Right ventricle myocardium inferior (tissue), 1 donor: ENCODE measurements around the gene TGM4. TPM values are rescaled to one million over a fixed set of nuclear protein-coding genes. Genes with fewer than 3 reads are reported as not detected.

Source experiments
- ATAC-seq: fragments of 200-7000 bp; cut with Tn5 transposase; one replicate; pipeline ENCODE4 v1.9.1; 2020; ENCODE audit warnings: mild to moderate bottlenecking, moderate library complexity
- DNase-seq: peaks from one replicate; pipeline ENCODE4 v3.0.0; 2021; ENCODE audit errors: missing footprints
- intact Hi-C: fragments of 100-400 bp; cut with DNase I; formaldehyde crosslinking; loops from one replicate; pipeline ENCODE4 v1.11.0; 2022
- total RNA-seq: library from RNA; stranded (reverse); fragmentation: NEBNext Ultra II Directional; extraction: Animal tissue kit (Norgen Biotek cat#: 25700); gene quantifications from one replicate; pipeline ENCODE4 v1.2.1, GENCODE V29; 2021
- donor health status: DM: no; HTN: yes; CAD: no; lungs with severe emphysema.

The TGM4 gene
- total RNA-seq, 1 donor from 2014 or later, result not detected

GRCh38 chr3:44905446-44906157, 31.2 kb downstream of the TGM4 start:
- DNase-seq, result no peak
- no peak for ATAC-seq
- intact Hi-C loops, result no loop called here

GRCh38 chr3:44906997-44907396, 32.6 kb downstream of the TGM4 start:
- ATAC-seq, result no peak
- intact Hi-C loops, result no loop called here
- no peak for DNase-seq

- DNase-seq (no peak), ATAC-seq (no peak)
- intact Hi-C loops, result no loop called here
Measured at GRCh38 chr3:44907612-44908011, 33.2 kb downstream of the TGM4 start.

- DNase-seq (no peak), ATAC-seq (no peak)
- intact Hi-C loops, result no loop called here
Measured at GRCh38 chr3:44909063-44909462, 34.7 kb downstream of the TGM4 start.

GRCh38 chr3:44910693-44911092, 36.3 kb downstream of the TGM4 start:
- DNase-seq (no peak), ATAC-seq (no peak)
- intact Hi-C loops, result loop anchor here (5.0 kb wide), 1 partner anchor 588 kb away; no protein-coding TSS in a partner anchor

GRCh38 chr3:44913868-44914468, 39.6 kb downstream of the TGM4 start:
- DNase-seq (peak; percentile 78), ATAC-seq (peak; percentile 61)
- intact Hi-C loops, result loop anchor here (1.0 to 5.0 kb wide), 2 partner anchors 382 to 592 kb away; no protein-coding TSS in a partner anchor

GRCh38 chr3:44914936-44915335, 40.5 kb downstream of the TGM4 start:
- no peak for DNase-seq
- intact Hi-C loops, result loop anchor here (1.0 to 5.0 kb wide), 2 partner anchors 383 to 593 kb away; no protein-coding TSS in a partner anchor
- no peak for ATAC-seq

- intact Hi-C loops, result no loop called here
- ATAC-seq (no peak), DNase-seq (no peak)
Measured at GRCh38 chr3:44915702-44916438, 41.5 kb downstream of the TGM4 start.

GRCh38 chr3:44918087-44918486, 43.7 kb downstream of the TGM4 start:
- no peak for DNase-seq
- no peak for ATAC-seq
- intact Hi-C loops, result no loop called here

GRCh38 chr3:44918581-44918980, 44.2 kb downstream of the TGM4 start:
- no peak for ATAC-seq
- intact Hi-C loops, result no loop called here

GRCh38 chr3:44920081-44920480, 45.7 kb downstream of the TGM4 start:
- DNase-seq (no peak), ATAC-seq (no peak)
- intact Hi-C loops, result no loop called here

More at GRCh38 chr3:44918581-44918980, 44.2 kb downstream of the TGM4 start:
- no peak for DNase-seq

GRCh38 chr3:44923632-44924456, 49.4 kb downstream of the TGM4 start:
- ATAC-seq (no peak), DNase-seq (no peak)
- intact Hi-C loops, result no loop called here

GRCh38 chr3:44924457-44925084, 50.2 kb downstream of the TGM4 start:
- ATAC-seq (no peak), DNase-seq (no peak)
- intact Hi-C loops, result no loop called here

- no peak for ATAC-seq
Measured at GRCh38 chr3:44926172-44926571, 51.8 kb downstream of the TGM4 start.

GRCh38 chr3:44926921-44927320, 52.5 kb downstream of the TGM4 start:
- ATAC-seq, result no peak
- intact Hi-C loops, result no loop called here
- no peak for DNase-seq

More at GRCh38 chr3:44926172-44926571, 51.8 kb downstream of the TGM4 start:
- intact Hi-C loops, result no loop called here
- peak; percentile 73 for DNase-seq

- DNase-seq (no peak), ATAC-seq (no peak)
- intact Hi-C loops, result no loop called here
Measured at GRCh38 chr3:44927371-44927770, 53.0 kb downstream of the TGM4 start.

GRCh38 chr3:44929782-44930181, 55.4 kb downstream of the TGM4 start:
- ATAC-seq (no peak), DNase-seq (no peak)
- intact Hi-C loops, result no loop called here

- intact Hi-C loops, result no loop called here
- ATAC-seq (no peak), DNase-seq (no peak)
Measured at GRCh38 chr3:44930911-44931310, 56.5 kb downstream of the TGM4 start.
